ENCODE results near the gene C2CD4A.

The C2CD4A gene

DNA sequence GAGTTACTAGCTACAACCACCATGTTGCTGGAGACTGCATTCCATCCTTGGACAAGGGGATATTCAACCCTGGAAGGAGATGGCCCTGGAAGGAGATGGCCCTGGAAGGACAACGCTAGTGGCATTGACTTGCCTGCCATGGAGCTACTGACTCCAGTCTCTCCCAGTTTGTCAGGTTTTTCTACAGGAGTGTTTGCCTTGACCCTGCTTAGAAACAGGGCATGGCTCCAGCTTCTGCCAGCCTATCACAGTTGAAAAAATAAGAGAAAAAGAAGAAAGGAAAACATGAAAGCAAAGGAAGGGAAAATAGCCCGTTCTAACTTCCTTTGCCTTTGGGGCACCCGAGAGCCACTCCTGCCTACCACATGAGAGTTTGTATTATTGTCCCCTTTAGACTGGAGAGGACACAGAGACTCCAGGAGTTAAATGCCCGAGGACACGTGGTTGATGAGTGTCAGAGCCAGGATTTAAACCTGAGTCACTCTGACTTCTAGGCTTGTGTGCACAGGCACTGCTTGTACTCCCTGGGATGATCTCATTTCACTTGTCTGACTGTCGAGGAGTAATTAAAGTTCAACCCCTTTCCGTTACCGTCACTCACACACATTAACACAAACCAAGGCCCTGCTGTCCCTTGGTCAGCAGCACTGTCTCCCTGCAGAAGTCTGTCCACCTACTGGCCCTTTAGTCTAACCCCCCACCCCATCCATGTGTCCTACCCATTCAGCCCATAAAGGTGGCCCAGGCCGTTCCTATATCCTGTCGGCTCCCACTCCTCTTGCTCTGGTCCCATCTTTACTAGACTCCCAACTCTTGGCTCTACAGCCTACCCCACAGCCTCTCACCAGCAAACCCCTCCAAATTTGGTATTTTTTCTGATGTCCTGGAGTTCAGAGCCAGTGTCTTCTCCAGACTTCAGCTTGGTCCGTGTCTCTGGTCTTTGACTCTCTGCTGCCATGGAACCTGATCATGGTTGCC is 46.1 kb downstream of the C2CD4A start:
- DNase-seq (ENCODE audit: low spot score), result no peak
- in situ Hi-C loops (cut with MboI; ENCODE audit: low sequenced_read_pairs, unreplicated experiment), result no loop called here
- no peak for TF ChIP-seq CTCF (IDR thresholded peaks at IDR 0.05; ENCODE audit: borderline replicate concordance, control extremely low read depth, extremely low read depth, insufficient read depth, missing control alignments)

- in situ Hi-C loops (cut with MboI; ENCODE audit: low sequenced_read_pairs, unreplicated experiment), result no loop called here
- no peak for DNase-seq (ENCODE audit: low spot score)
- no peak for TF ChIP-seq CTCF (IDR thresholded peaks at IDR 0.05; ENCODE audit: borderline replicate concordance, control extremely low read depth, extremely low read depth, insufficient read depth, missing control alignments)
These were observed 49.1 kb downstream of the C2CD4A start for GRCh38 chr15:62115847-62116246.

- TF ChIP-seq CTCF (IDR thresholded peaks at IDR 0.05; ENCODE audit: borderline replicate concordance, control extremely low read depth, extremely low read depth, insufficient read depth, missing control alignments), result no peak
- in situ Hi-C loops (cut with MboI; ENCODE audit: low sequenced_read_pairs, unreplicated experiment), result no loop called here
- no peak for DNase-seq (ENCODE audit: low spot score)
These were observed 51.9 kb downstream of the C2CD4A start for GRCh38 chr15:62118520-62119226.

DNA sequence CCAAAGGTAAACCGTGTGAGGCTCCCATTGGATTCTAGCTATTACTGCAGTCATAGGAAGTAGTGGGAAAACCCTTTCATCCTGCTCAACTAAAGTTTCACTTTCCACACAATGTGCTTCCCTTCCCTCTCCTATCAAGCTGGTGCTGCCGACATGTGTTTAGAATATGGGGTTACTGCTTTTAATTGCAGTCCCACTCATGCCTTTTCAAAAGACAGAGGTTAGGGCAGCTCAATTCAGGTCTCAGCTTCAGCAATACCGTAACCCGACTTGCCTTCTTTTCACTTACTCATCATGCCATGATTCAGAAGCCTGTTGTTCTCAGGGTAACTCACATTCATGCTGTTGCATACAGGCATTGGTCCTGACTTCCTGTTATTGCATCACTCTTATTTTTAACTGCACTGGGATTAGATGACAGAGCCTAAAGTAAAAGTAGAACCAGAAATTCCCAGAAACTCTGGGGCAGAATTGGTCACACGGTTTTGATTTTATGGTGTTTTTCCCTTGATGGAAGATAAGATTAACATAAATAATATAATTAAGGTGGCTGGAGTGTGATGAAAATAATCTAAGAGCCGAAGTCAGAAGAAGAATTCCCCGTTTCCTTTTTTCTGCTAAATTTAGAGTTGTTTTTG is 52.6 kb downstream of the C2CD4A start:
- no peak for TF ChIP-seq CTCF (IDR thresholded peaks at IDR 0.05; ENCODE audit: borderline replicate concordance, control extremely low read depth, extremely low read depth, insufficient read depth, missing control alignments)
- in situ Hi-C loops (cut with MboI; ENCODE audit: low sequenced_read_pairs, unreplicated experiment), result no loop called here
- DNase-seq (ENCODE audit: low spot score), result no peak

- in situ Hi-C loops (cut with MboI; ENCODE audit: low sequenced_read_pairs, unreplicated experiment), result no loop called here
These were observed 53.1 kb downstream of the C2CD4A start for GRCh38 chr15:62119874-62120273.

More at GRCh38 chr15:62119874-62120273, 53.1 kb downstream of the C2CD4A start:
- DNase-seq (ENCODE audit: low spot score), result no peak
- no peak for TF ChIP-seq CTCF (IDR thresholded peaks at IDR 0.05; ENCODE audit: borderline replicate concordance, control extremely low read depth, extremely low read depth, insufficient read depth, missing control alignments)

All from GM13976 (cell line).